Large intestine (tissue), 3 donors: ENCODE measurements around the gene EBF3. TPM values are rescaled to one million over a fixed set of nuclear protein-coding genes. Genes with fewer than 3 reads are reported as not detected.

ENCODE experiments used
- DNase-seq, 2 donors: peaks; one replicate each; pipeline versions ENCODE4 v3.0.0 to v3.0.0-alpha.2; 2013
- H3K27ac ChIP-seq: one replicate; pipeline ENCODE4 v1.5.1; 2013; ENCODE audit warnings: low read length
- H3K27me3 ChIP-seq: 2 replicates; pipeline ENCODE4 v1.6.1; 2013; ENCODE audit warnings: low read length; ENCODE audit not compliant: control insufficient read depth, insufficient read depth
- H3K36me3 ChIP-seq: 2 replicates; pipeline ENCODE4 v1.6.1; 2013; ENCODE audit warnings: low read length; ENCODE audit not compliant: control insufficient read depth, insufficient read depth
- H3K4me1 ChIP-seq: one replicate; pipeline ENCODE4 v1.6.1; 2013; ENCODE audit warnings: low read length; ENCODE audit not compliant: control insufficient read depth, insufficient read depth
- H3K4me3 ChIP-seq: one replicate; pipeline ENCODE4 v1.5.1; 2013; ENCODE audit warnings: low read length
- H3K9me3 ChIP-seq: one replicate; pipeline ENCODE4 v1.6.1; 2013; ENCODE audit warnings: mild to moderate bottlenecking, low read depth, low read length, moderate library complexity; ENCODE audit not compliant: control insufficient read depth
- WGBS: methylation state at CpG from one replicate; pipeline ENCODE4 v1.1.5; 2013; ENCODE audit warnings: low lambda C conversion rate; ENCODE audit not compliant: insufficient coverage; 5-methylcytosine and 5-hydroxymethylcytosine counted together
- polyA plus RNA-seq: library from polyadenylated mRNA; unstranded; fragments of 120-200 nt; gene quantifications from one replicate; pipeline ENCODE4 v1.2.1, GENCODE V29; 2013

The EBF3 gene
- polyA plus RNA-seq, 1 donor, result 7.5 TPM

DNA sequence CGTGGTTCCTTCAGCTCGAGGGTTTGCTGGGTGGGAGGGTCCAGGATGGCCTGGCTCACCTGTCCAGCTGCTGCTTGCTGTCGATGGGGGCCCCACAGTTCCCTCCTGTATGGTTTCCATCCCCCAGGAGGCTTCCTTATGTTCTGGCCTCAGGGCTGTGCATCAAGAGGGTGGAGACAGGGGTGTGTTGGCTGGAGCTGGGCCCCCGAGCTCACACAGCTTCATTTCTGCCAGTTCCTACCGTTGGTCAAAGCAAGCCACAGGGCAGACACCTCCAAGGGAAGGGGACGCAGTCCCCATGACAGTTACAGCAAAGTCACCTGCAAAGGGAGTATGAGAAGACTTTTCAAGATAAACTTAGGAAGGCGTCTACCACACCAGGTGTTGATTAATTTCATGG is 156.9 kb downstream of the EBF3 start:
- Histone ChIP-seq H3K4me1 (no peaks in the 10 kb centered on the region), H3K36me3 (no peaks in the 10 kb centered on the region), H3K4me3 (no peak overlapping the region), H3K27me3 (no peaks in the 10 kb centered on the region), H3K27ac (no peak overlapping the region), H3K9me3 (no peaks in the 10 kb centered on the region)
- no peak for DNase-seq
- no CpG with 5 or more reads among the region's 7 CpGs for WGBS

DNA sequence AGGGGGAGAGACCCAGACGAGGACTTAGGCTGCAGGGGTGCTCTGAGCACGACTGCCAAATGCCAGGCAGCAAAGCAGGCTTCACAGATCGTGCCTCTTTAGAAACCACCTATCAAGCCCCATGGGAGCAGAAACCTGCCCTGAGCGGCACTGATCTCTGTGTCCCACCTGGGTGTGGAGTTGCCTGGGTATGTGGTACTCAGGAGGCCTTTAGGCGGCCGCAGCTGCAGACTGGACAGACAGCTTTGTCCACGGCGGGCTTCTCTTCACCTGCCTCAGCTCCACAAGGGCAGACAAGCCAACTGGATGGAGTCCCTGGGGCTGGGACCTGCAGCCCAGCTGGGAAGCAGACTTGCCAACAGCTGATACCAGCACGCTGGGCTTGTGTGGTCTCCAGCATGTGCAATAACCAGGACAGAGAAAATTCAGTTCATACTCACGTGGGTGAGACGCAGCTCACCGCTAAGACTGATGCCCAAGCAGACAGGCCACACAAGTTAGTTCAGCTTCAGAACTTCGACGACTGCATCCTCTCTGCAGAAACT is 163.2 kb downstream of the EBF3 start:
- Histone ChIP-seq H3K9me3 (no peaks in the 10 kb centered on the region), H3K27me3 (no peaks in the 10 kb centered on the region), H3K27ac (no peak overlapping the region), H3K4me3 (no peak overlapping the region), H3K4me1 (no peaks in the 10 kb centered on the region), H3K36me3 (no peaks in the 10 kb centered on the region)
- no peak for DNase-seq
- WGBS, result no CpG with 5 or more reads among the region's 14 CpGs

- DNase-seq, result no peak
- Histone ChIP-seq H3K27me3 (no peaks in the 10 kb centered on the region), H3K4me1 (no peaks in the 10 kb centered on the region), H3K9me3 (no peaks in the 10 kb centered on the region), H3K36me3 (no peaks in the 10 kb centered on the region), H3K27ac (no peak overlapping the region), H3K4me3 (no peak overlapping the region)
- WGBS, result no CpG with 5 or more reads among the region's 3 CpGs
These were observed 164.1 kb downstream of the EBF3 start for GRCh38 chr10:129799942-129800341.

DNA sequence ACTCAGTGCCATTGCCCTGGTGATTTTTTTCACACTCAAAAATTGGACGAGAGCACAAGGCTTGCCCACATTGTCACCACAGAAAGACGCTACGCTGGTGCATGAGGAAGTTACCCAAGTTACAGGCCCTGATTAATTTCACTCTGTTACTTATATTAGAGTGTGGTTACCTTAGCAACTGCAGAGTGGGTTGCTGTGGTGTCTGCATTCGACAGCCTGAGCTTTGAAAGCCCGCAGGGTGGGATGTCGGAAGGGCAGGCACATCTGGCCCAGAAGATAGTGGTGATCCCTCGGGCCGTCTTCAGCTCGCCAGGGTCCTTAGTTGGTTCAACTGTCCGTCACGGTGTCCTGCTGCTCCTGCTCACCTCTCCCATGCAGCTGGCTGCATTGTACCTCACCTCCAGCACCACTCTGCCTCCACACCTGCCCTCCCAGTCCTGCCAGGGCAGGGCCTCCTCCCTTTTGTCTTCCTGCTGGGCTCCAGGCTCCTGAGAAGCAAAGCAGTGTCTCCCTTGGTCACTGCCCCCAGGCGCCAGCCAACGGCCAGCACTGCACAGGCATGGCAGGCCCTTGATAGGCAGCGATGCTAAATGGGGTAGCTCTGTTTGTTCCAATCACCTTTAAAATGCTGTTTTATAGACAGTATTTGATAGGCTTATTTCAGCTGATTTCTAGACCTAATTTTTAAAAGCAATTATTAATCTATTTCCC is 167.2 kb downstream of the EBF3 start:
- H3K36me3 ChIP-seq, result no peaks in the 10 kb centered on the region
- H3K9me3 ChIP-seq, result peaks cover 11% of the 10 kb centered on the region
- no peak overlapping the region for H3K4me3 ChIP-seq
- no peaks in the 10 kb centered on the region for H3K4me1 ChIP-seq
- DNase-seq, result no peak
- no peak overlapping the region for H3K27ac ChIP-seq
- H3K27me3 ChIP-seq, result no peaks in the 10 kb centered on the region
- WGBS, result no CpG with 5 or more reads among the region's 14 CpGs

DNA sequence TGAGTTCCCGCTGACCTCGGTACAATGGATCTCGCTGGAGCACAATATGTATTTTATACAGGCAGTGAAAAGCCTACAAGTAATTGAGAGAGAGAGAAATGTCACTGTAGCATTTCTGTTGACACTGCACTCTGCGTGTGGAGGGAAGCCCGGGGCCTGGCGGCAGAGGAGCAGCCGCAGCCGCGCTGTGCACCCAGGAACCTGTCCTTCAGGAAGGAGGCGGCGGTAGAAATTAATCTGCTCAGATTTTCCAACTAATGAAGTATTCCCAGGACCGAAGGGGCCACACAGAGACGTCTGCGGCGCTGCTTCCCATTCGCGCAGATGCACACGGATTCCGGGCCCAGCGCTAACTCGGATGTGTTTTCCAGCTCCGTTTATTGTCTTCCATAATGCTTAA is 170.1 kb downstream of the EBF3 start:
- H3K9me3 ChIP-seq, result peaks cover 11% of the 10 kb centered on the region
- H3K27ac ChIP-seq, result no peak overlapping the region
- WGBS, result 88% methylated on average over 3 of the region's 22 CpGs
- no peak for DNase-seq
- no peak overlapping the region for H3K4me3 ChIP-seq
- no peaks in the 10 kb centered on the region for H3K36me3 ChIP-seq
- no peaks in the 10 kb centered on the region for H3K27me3 ChIP-seq
- H3K4me1 ChIP-seq, result no peaks in the 10 kb centered on the region

DNA sequence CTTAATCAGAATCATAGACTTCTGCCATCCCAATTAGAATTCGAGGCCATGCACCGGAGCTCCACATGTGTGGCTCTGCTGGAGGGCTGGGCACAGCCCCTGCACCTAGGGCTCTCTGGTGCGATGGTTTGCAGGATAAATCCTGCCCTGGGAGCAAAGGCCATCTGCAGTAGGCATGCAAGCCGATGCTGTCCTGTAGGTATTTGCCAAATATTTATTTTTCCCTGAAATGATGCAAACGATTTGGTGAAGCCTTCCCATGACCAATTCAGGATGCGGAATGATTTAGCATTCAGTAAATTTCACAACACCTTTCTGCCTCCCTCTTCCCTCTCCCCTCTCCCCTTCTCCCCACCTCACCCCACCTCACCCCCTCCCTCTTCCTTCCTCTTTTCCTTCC is 170.6 kb downstream of the EBF3 start:
- WGBS, result 59% methylated on average over 2 of the region's 6 CpGs
- Histone ChIP-seq H3K27me3 (no peaks in the 10 kb centered on the region), H3K4me1 (no peaks in the 10 kb centered on the region), H3K36me3 (no peaks in the 10 kb centered on the region), H3K9me3 (peaks cover 11% of the 10 kb centered on the region), H3K4me3 (no peak overlapping the region), H3K27ac (no peak overlapping the region)
- no peak for DNase-seq

DNA sequence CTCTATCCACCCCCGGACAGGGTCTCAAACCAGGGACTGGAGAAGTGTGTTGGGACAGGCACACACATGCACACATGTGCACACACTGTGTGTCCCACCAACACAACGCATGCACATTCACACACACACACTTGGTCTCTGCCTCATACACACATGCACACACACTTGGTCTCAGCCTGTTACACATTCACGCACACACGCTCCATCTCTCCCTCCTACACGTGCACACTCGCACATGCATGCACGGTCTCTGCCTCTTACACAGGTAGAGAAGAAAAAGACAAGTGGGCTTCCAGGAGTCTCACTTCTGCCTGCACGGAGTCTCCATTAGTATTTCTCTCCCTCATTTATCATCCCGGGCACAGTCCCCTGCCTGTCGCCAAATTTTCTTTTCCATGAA is 171.2 kb downstream of the EBF3 start:
- Histone ChIP-seq H3K4me3 (no peak overlapping the region), H3K27ac (no peak overlapping the region), H3K27me3 (no peaks in the 10 kb centered on the region), H3K4me1 (no peaks in the 10 kb centered on the region), H3K36me3 (no peaks in the 10 kb centered on the region), H3K9me3 (peaks cover 11% of the 10 kb centered on the region)
- WGBS, result 89% methylated on average over 5 of the region's 10 CpGs
- no peak for DNase-seq

DNA sequence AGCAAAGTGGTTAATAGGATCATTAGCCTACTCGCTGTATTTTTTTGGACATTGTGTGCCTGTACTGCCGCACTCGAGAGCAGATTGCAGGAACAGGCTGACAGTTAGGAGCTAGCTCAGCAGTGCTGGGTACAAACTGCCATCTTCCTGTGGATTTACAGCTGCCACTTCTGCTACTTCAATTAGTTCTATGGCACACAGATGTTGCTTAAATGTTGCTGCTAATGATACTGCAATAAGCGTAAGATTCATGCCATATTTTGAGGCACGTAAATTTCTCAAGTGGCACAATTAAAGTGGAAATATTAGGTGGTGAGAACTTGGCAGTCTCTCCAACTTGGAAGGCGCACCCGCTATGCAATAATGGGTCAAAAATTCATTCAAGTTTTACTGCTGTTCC is 171.9 kb downstream of the EBF3 start:
- no CpG with 5 or more reads among the region's 7 CpGs for WGBS
- H3K27me3 ChIP-seq, result no peaks in the 10 kb centered on the region
- H3K27ac ChIP-seq, result no peak overlapping the region
- no peak for DNase-seq
- peaks cover 11% of the 10 kb centered on the region for H3K9me3 ChIP-seq
- H3K4me1 ChIP-seq, result no peaks in the 10 kb centered on the region
- no peaks in the 10 kb centered on the region for H3K36me3 ChIP-seq
- H3K4me3 ChIP-seq, result no peak overlapping the region

DNA sequence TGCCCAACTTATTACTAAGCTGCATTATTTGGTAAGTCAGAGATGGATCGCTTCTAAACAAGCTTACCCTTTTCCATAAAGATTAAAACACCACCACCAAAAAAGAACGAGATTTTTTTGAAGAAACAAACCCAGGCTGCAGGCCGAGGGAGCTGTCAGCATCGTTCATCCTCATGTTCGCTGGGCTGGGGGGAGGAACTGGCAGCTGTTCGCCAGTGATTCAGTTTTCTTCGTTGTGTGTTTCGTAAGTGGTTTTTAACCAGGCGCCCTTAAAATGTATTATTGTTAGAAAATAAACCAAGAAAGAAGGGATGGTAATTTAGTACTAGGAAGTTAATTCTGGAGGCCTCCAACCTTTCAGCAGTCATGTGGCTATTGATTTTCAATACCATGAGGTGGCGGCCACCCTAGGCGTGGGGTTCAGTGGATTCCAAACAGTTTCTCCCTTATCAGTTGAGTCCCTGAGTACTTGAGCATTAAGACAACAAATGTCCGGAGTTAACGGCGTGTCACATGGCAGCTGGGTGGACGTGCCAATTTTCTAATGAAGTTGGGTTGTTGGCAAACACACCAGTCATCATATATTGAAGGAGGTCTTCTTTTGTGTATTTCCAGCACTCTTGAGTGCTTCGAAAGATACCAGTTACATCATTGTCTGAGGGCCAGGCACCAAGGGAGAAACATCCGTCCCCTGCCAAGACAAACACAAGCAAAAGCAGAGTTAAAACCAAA is 173.2 kb downstream of the EBF3 start:
- no CpG with 5 or more reads among the region's 17 CpGs for WGBS
- Histone ChIP-seq H3K27me3 (no peaks in the 10 kb centered on the region), H3K27ac (no peak overlapping the region), H3K36me3 (no peaks in the 10 kb centered on the region), H3K4me3 (no peak overlapping the region), H3K9me3 (peaks cover 11% of the 10 kb centered on the region), H3K4me1 (no peaks in the 10 kb centered on the region)
- DNase-seq, result no peak

DNA sequence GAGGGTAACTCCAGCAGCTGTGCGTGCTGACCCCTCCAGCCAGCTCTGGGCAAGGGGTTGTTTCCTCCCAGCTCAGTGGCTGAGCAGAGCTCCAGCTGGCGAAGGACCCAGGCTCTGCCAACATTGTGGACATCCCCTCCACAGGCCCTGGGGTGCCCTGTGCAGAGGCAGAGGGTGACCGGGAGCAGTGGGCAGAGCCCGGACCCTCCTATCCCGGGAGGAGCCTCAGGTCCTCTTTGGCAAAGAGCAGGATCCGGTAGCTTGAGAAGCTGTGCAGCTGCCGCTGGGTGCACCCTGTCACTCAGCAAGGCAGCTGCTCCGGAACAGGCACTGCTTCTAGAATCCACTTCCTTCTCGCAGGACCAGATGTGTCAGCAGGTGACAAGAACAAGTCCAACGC is 175.9 kb downstream of the EBF3 start:
- no peak for DNase-seq

More for the DNA sequence above, 175.9 kb downstream of the EBF3 start:
- Histone ChIP-seq H3K9me3 (no peaks in the 10 kb centered on the region), H3K4me1 (no peaks in the 10 kb centered on the region), H3K27ac (no peak overlapping the region), H3K36me3 (no peaks in the 10 kb centered on the region), H3K4me3 (no peak overlapping the region), H3K27me3 (no peaks in the 10 kb centered on the region)
- WGBS, result 83% methylated on average over 1 of the region's 10 CpGs
